ENCODE measurements around the gene C10orf67.

DNA sequence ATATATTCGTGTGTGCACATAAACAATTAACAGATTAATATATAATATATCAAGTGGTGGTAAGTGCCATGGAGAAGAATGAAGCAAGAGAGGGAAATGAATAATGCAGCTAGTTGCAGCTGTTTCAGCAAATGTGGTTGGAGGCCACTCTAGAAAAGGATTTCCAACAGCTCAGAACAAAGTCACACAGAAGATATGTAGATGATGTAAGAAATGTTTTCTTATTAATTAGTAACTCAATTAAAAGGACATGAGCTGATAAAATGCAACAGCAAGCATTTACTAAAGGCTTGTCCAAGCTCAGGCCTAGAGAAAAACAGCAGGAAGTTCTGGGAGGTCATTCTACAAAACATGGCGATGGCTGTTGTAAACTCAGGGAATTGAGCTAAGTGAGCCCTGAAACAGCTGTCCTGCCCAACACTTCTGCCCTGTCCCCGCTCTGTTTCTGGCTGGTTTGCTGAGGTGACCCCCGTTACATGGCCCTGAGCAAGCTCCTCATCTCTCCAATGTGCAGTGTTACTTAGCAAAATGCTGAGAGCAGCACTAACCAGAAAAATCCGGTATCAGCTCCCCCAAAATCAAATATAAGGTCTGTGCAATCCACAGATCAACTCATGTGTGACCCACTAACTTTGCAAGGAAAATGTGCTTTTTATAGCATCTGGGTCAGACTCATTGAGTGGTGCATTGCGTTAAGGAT, 23.4 kb upstream of the C10orf67 start:
- TF ChIP-seq CTCF (IDR thresholded peaks at IDR 0.05 in 2 of 3, conservative IDR thresholded peaks at IDR 0.05 in 1 of 3; ENCODE audit: borderline replicate concordance in 1 of 3, insufficient read depth in 1 of 3, low read depth in 2 of 3, low read length in 2 of 3), result no peak
- no peak for TF ChIP-seq CEBPB (IDR thresholded peaks at IDR 0.05; ENCODE audit: low read depth)
- TF ChIP-seq POLR2A (IDR thresholded peaks at IDR 0.05; ENCODE audit: borderline replicate concordance, extremely low read depth, insufficient read depth, insufficient read length), result no peak
- TF ChIP-seq POLR2AphosphoS5 (IDR thresholded peaks at IDR 0.05; ENCODE audit: low read depth, low read length), result no peak

Measured in HCT116 (cell line).